IMR-90 (cell line): Measurements from ENCODE around the gene YPEL2. TPM values are rescaled to one million over a fixed set of nuclear protein-coding genes. Genes with fewer than 3 reads are reported as not detected.

ENCODE experiments used
- ATAC-seq: fragments of 200-7000 bp; cut with Tn5 transposase; 2 replicates; pipeline ENCODE4 v1.9.1; 2020; ENCODE audit warnings: low read depth, mild to moderate bottlenecking, moderate library complexity
- BruUV-seq: library from RNA; stranded (reverse); fragments of 400-500 nt; replicated peaks from 2 replicates; lab custom pipeline; 2021; lab: Mats Ljungman, UMichigan
- CTCF ChIA-PET: fragments of 300-600 bp; formaldehyde crosslinking; extraction: SDS; loops from one replicate; lab custom pipeline; 2021; ENCODE audit warnings: antibody characterized with exemption; lab: Yijun Ruan, JAX
- POLR2A ChIA-PET: fragments of 300-600 bp; sonication (Branson Sonifier 250); formaldehyde crosslinking; loops from one replicate; lab custom pipeline; 2022; ENCODE audit warnings: antibody characterized with exemption; ENCODE audit not compliant: unreplicated experiment; lab: Charles Lee
- DNase-seq: peaks from one replicate; pipeline ENCODE4 v3.0.0; 2013
- H2AFZ ChIP-seq: replicated peaks from 2 replicates; pipeline ENCODE3; 2013; ENCODE audit warnings: low read length, mild to moderate bottlenecking; ENCODE audit not compliant: poor library complexity
- H2AK5ac ChIP-seq: 2 replicates; pipeline ENCODE4 v1.6.1; 2013; ENCODE audit warnings: low read depth, low read length, inconsistent platforms
- H2AK9ac ChIP-seq: replicated peaks from 2 replicates; pipeline ENCODE3; 2013; ENCODE audit warnings: mild to moderate bottlenecking, low read depth, low read length, moderate library complexity; ENCODE audit not compliant: poor library complexity
- H2BK120ac ChIP-seq: 2 replicates; pipeline ENCODE4 v1.6.1; 2013; ENCODE audit warnings: low read depth, low read length, inconsistent platforms
- H2BK15ac ChIP-seq: 3 replicates; pipeline ENCODE4 v1.6.1; 2013; ENCODE audit warnings: low read depth, low read length, inconsistent platforms
- H2BK20ac ChIP-seq: 2 replicates; pipeline ENCODE4 v1.6.1; 2013; ENCODE audit warnings: low read depth, mild to moderate bottlenecking, inconsistent platforms, low read length, moderate library complexity
- H2BK5ac ChIP-seq: 2 replicates; pipeline ENCODE4 v1.6.1; 2013; ENCODE audit warnings: mild to moderate bottlenecking, low read depth, low read length, inconsistent platforms; ENCODE audit not compliant: poor library complexity, severe bottlenecking
- H3K14ac ChIP-seq: replicated peaks from 2 replicates; pipeline ENCODE4 v1.6.1; 2013; ENCODE audit warnings: low read depth, low read length, inconsistent platforms
- H3K18ac ChIP-seq: 2 replicates; pipeline ENCODE4 v1.6.1; 2013; ENCODE audit warnings: low read depth, low read length, control low read depth
- H3K23ac ChIP-seq: 2 replicates; pipeline ENCODE4 v1.6.1; 2013; ENCODE audit warnings: low read depth, low read length, inconsistent platforms
- H3K27ac ChIP-seq: 2 replicates; pipeline ENCODE4 v1.5.1; 2013; ENCODE audit warnings: mild to moderate bottlenecking, control low read depth, low read length; ENCODE audit not compliant: insufficient read depth
- H3K27me3 ChIP-seq: 2 replicates; pipeline ENCODE4 v1.6.1; 2013; ENCODE audit warnings: low read length; ENCODE audit not compliant: control insufficient read depth, insufficient read depth
- H3K36me3 ChIP-seq: 2 replicates; pipeline ENCODE4 v1.6.1; 2013; ENCODE audit warnings: low read length, mixed read lengths; ENCODE audit not compliant: control insufficient read depth, insufficient read depth
- H3K4ac ChIP-seq: 2 replicates; pipeline ENCODE4 v1.6.1; 2013; ENCODE audit warnings: low read depth, low read length, inconsistent platforms
- H3K4me1 ChIP-seq: 2 replicates; pipeline ENCODE4 v1.6.1; 2013; ENCODE audit warnings: low read length, mixed read lengths; ENCODE audit not compliant: control insufficient read depth, insufficient read depth
- H3K4me2 ChIP-seq: 2 replicates; pipeline ENCODE4 v1.6.1; 2013; ENCODE audit warnings: low read depth, mild to moderate bottlenecking, control low read depth, low read length, moderate library complexity
- H3K4me3 ChIP-seq: 2 replicates; pipeline ENCODE4 v1.5.1; 2013; ENCODE audit warnings: low read depth, mild to moderate bottlenecking, control low read depth, low read length, moderate library complexity; ENCODE audit not compliant: insufficient read depth
- H3K56ac ChIP-seq: 2 replicates; pipeline ENCODE4 v1.6.1; 2013; ENCODE audit warnings: low read length, inconsistent platforms; ENCODE audit not compliant: insufficient read depth; ENCODE audit errors: extremely low read depth
- H3K79me1 ChIP-seq, 2 experiments: 2 replicates each; pipeline ENCODE4 v1.6.1; 2013; ENCODE audit warnings: low read length in 2 of 2, inconsistent platforms in 1 of 2, low read depth in 1 of 2
- H3K9ac ChIP-seq: 2 replicates; pipeline ENCODE4 v1.6.1; 2013; ENCODE audit warnings: low read depth, low read length, control low read depth
- H3K9me1 ChIP-seq: 2 replicates; pipeline ENCODE4 v1.6.1; 2013; ENCODE audit warnings: low read length, inconsistent platforms; ENCODE audit not compliant: insufficient read depth
- H3K9me3 ChIP-seq: 2 replicates; pipeline ENCODE4 v1.6.1; 2013; ENCODE audit warnings: low read length; ENCODE audit not compliant: control insufficient read depth, insufficient read depth
- H4K20me1 ChIP-seq: 2 replicates; pipeline ENCODE4 v1.6.1; 2013; ENCODE audit warnings: low read length, inconsistent platforms; ENCODE audit not compliant: insufficient read depth
- H4K5ac ChIP-seq: 2 replicates; pipeline ENCODE4 v1.6.1; 2013; ENCODE audit warnings: mild to moderate bottlenecking, low read depth, low read length, control low read depth
- H4K8ac ChIP-seq, 2 experiments: 2 replicates each; pipeline ENCODE4 v1.6.1; 2013; ENCODE audit warnings: low read depth in 2 of 2, low read length in 2 of 2, control low read depth in 1 of 2, inconsistent platforms in 1 of 2
- H4K91ac ChIP-seq: 2 replicates; pipeline ENCODE4 v1.6.1; 2013; ENCODE audit warnings: low read depth, low read length, inconsistent platforms; ENCODE audit not compliant: insufficient read depth
- CEBPB ChIP-seq: IDR thresholded peaks from 2 replicates; pipeline ENCODE4 v1.6.1; 2012; ENCODE audit warnings: low read depth, low read length, improper control_type of control experiment
- CHD1 ChIP-seq: IDR thresholded peaks from 2 replicates; pipeline ENCODE4 v1.6.1; 2012; ENCODE audit warnings: low read depth, low read length, improper control_type of control experiment
- CTCF ChIP-seq: conservative IDR thresholded peaks from 2 replicates; pipeline ENCODE4 v1.5.1; 2012; ENCODE audit warnings: mild to moderate bottlenecking, low read depth, low read length, improper control_type of control experiment
- FOS ChIP-seq: fragments of 150-350 bp; IDR thresholded peaks from 2 replicates; pipeline ENCODE4 v1.6.1; 2016; ENCODE audit warnings: low read depth, low read length
- MAZ ChIP-seq: IDR thresholded peaks from 2 replicates; pipeline ENCODE4 v1.6.1; 2012; ENCODE audit warnings: low read depth, mild to moderate bottlenecking, low read length, improper control_type of control experiment, moderate library complexity, borderline replicate concordance
- MXI1 ChIP-seq: IDR thresholded peaks from 2 replicates; pipeline ENCODE4 v1.6.1; 2012; ENCODE audit warnings: low read depth, mild to moderate bottlenecking, low read length, moderate library complexity, borderline replicate concordance
- POLR2A ChIP-seq: IDR thresholded peaks from 2 replicates; pipeline ENCODE4 v1.6.1; 2012; ENCODE audit warnings: mild to moderate bottlenecking, low read depth, low read length
- RAD21 ChIP-seq: IDR thresholded peaks from 2 replicates; pipeline ENCODE4 v1.6.1; 2012; ENCODE audit warnings: low read length, improper control_type of control experiment
- RCOR1 ChIP-seq: IDR thresholded peaks from 2 replicates; pipeline ENCODE4 v1.6.1; 2012; ENCODE audit warnings: mild to moderate bottlenecking, low read length, improper control_type of control experiment; ENCODE audit not compliant: insufficient replicate concordance
- RFX5 ChIP-seq: IDR thresholded peaks from 2 replicates; pipeline ENCODE4 v1.8.0; 2012; ENCODE audit warnings: low read depth, mild to moderate bottlenecking, low read length, moderate library complexity
- SMC3 ChIP-seq: fragments of 150-350 bp; IDR thresholded peaks from 2 replicates; pipeline ENCODE4 v1.6.1; 2016; ENCODE audit warnings: low read depth, mild to moderate bottlenecking, antibody characterized with exemption, low read length, moderate library complexity
- WGBS, 2 experiments: methylation state at CpG; one replicate each; pipeline versions ENCODE4 v1.1.5 to v1.1.7; 2013; ENCODE audit warnings: missing lambda C conversion rate in 2 of 2; ENCODE audit not compliant: insufficient read length in 1 of 2; ENCODE audit errors: extremely low coverage in 2 of 2; 5-methylcytosine and 5-hydroxymethylcytosine counted together
- dilution Hi-C: fragments of 300-500 bp; cut with HindIII; formaldehyde crosslinking; loops from one replicate; pipeline ENCODE4 v1.14.3; 2018; ENCODE audit warnings: low sequenced_read_pairs; ENCODE audit not compliant: unreplicated experiment
- in situ Hi-C: fragments of 300-500 bp; cut with MboI; formaldehyde crosslinking; loops from 3 replicates; pipeline ENCODE4 v1.14.3; 2019; ENCODE audit warnings: low sequenced_read_pairs, inconsistent platforms, mixed read lengths
- intact Hi-C: fragments of 100-400 bp; cut with micrococcal nuclease; formaldehyde crosslinking; loops from 2 replicates; pipeline ENCODE4 v1.10.0; 2022
- polyA plus RNA-seq, 3 experiments: library from polyadenylated mRNA; depleted of rRNA; stranded (reverse); fragments of >200 nt; gene quantifications; 2 replicates each; pipeline ENCODE4 v1.2.3, GENCODE V29; 2012; ENCODE audit warnings: low replicate concordance in 1 of 3
- total RNA-seq: library from RNA; depleted of rRNA; stranded (reverse); fragments of >200 nt; gene quantifications from 2 replicates; pipeline ENCODE4 v1.2.3, GENCODE V29; 2012
- TF ChIP-seq, protein P1 (sequence below): fragments of 150-350 bp; IDR thresholded peaks from 2 replicates; pipeline ENCODE4 v1.6.1; 2016; ENCODE audit warnings: low read depth, mild to moderate bottlenecking, low read length, moderate library complexity, borderline replicate concordance

The YPEL2 gene
- total and polyA plus RNA-seq, 2 of the 4 experiments (the other 2 are of a cell fraction) = 2.3 to 3.4 TPM

GRCh38 chr17:59353936-59354755, 22.7 kb downstream of the YPEL2 start (continued):
- no peak for TF ChIP-seq POLR2A
- no peak for TF ChIP-seq RAD21

GRCh38 chr17:59355030-59355701, 23.7 kb downstream of the YPEL2 start:
- H3K56ac ChIP-seq = no peak overlapping the region
- H4K5ac ChIP-seq = no peak overlapping the region
- in situ Hi-C loops = no loop called here
- no peak overlapping the region for H2AK9ac ChIP-seq
- H3K18ac ChIP-seq = no peak overlapping the region
- no peak overlapping the region for H2BK5ac ChIP-seq
- H2BK20ac ChIP-seq = no peak overlapping the region
- no peak overlapping the region for H3K9ac ChIP-seq
- H3K79me1 ChIP-seq = peaks cover 0 to 2% of the 10 kb centered on the region in 2 experiments; a peak in 2 of 4 replicates
- dilution Hi-C loops = no loop called here
- H3K9me3 ChIP-seq = peaks cover 4% of the 10 kb centered on the region; the same call in 1 of the 2 replicates
- no peak overlapping the region for H3K4me2 ChIP-seq
- WGBS, 2 experiments = no CpG with 5 or more reads among the region's 4 CpGs
- ChIA-PET CTCF (no interaction called here), POLR2A (no interaction called here)
- no peak overlapping the region for H2AK5ac ChIP-seq
- H3K4me3 ChIP-seq = no peak overlapping the region
- DNase-seq = no peak
- no peak overlapping the region for H3K14ac ChIP-seq
- no peak for ATAC-seq
- no peak overlapping the region for H2BK120ac ChIP-seq
- H3K36me3 ChIP-seq = no peaks in the 10 kb centered on the region
- peaks cover 12% of the 10 kb centered on the region for H3K4me1 ChIP-seq
- no peak overlapping the region for H4K8ac ChIP-seq
- H2BK15ac ChIP-seq = no peak overlapping the region
- no peak overlapping the region for H3K4ac ChIP-seq
- no peak overlapping the region for H2AFZ ChIP-seq
- no peak overlapping the region for H4K91ac ChIP-seq
- BruUV-seq = no TSS peak
- H4K20me1 ChIP-seq = no peaks in the 10 kb centered on the region; the same call in 1 of the 2 replicates
- no peak overlapping the region for H3K27ac ChIP-seq
- peaks cover 6% of the 10 kb centered on the region; the same call in 1 of the 2 replicates for H3K9me1 ChIP-seq
- intact Hi-C loops = no loop called here
- no peak overlapping the region for H3K23ac ChIP-seq
- peaks cover 10% of the 10 kb centered on the region; the same call in 1 of the 2 replicates for H3K27me3 ChIP-seq
- TF ChIP-seq CHD1 (no peak), RFX5 (no peak), RCOR1 (no peak), POLR2A (no peak), CTCF (no peak), SMC3 (no peak), FOS (no peak), CEBPB (no peak), MXI1 (no peak), MAZ (no peak)
- TF ChIP-seq, protein P1, sequence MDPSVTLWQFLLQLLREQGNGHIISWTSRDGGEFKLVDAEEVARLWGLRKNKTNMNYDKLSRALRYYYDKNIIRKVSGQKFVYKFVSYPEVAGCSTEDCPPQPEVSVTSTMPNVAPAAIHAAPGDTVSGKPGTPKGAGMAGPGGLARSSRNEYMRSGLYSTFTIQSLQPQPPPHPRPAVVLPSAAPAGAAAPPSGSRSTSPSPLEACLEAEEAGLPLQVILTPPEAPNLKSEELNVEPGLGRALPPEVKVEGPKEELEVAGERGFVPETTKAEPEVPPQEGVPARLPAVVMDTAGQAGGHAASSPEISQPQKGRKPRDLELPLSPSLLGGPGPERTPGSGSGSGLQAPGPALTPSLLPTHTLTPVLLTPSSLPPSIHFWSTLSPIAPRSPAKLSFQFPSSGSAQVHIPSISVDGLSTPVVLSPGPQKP = no peak
